HPDE6-E6E7 (cell line): Measurements from ENCODE around the gene PTPRR.
A peak's percentile ranks its signal among the peaks of the same experiment; 100 is the strongest.
"Not testable (repeated sequence)": the region's sequence is repeated elsewhere in the genome, so short reads cannot be mapped to it uniquely, and the experiment has no call there.

ENCODE experiments used
- DNase-seq: peaks from one replicate; pipeline ENCODE4 v3.0.0; 2011; ENCODE audit warnings: missing footprints; ENCODE audit errors: extremely low spot score

The PTPRR gene

GRCh38 chr12:70840656-70841350, 79.7 kb downstream of the PTPRR start:
- DNase-seq, result no peak

- no peak for DNase-seq
These were observed 81.0 kb downstream of the PTPRR start for GRCh38 chr12:70839544-70839943.

- no peak for DNase-seq
These were observed 82.4 kb downstream of the PTPRR start for GRCh38 chr12:70838127-70838526.

- DNase-seq, result no peak
These were observed 83.5 kb downstream of the PTPRR start for GRCh38 chr12:70837026-70837425.

GRCh38 chr12:70835948-70836347, 84.6 kb downstream of the PTPRR start:
- no peak for DNase-seq

- DNase-seq, result peak; percentile 28
These were observed 89.0 kb downstream of the PTPRR start for GRCh38 chr12:70831543-70831942.

GRCh38 chr12:70830221-70831061, 90.1 kb downstream of the PTPRR start:
- no peak for DNase-seq

- DNase-seq, result no peak
These were observed 91.5 kb downstream of the PTPRR start for GRCh38 chr12:70829070-70829469.

- no peak for DNase-seq
These were observed 92.2 kb downstream of the PTPRR start for GRCh38 chr12:70828351-70828750.

GRCh38 chr12:70826156-70826555, 94.4 kb downstream of the PTPRR start:
- DNase-seq, result no peak

GRCh38 chr12:70824511-70824910, 96.0 kb downstream of the PTPRR start:
- DNase-seq, result no peak

GRCh38 chr12:70823182-70823976, 97.2 kb downstream of the PTPRR start:
- no peak for DNase-seq

GRCh38 chr12:70822412-70822811, 98.1 kb downstream of the PTPRR start:
- DNase-seq, result no peak

GRCh38 chr12:70815971-70816391, 104.6 kb downstream of the PTPRR start:
- peak; percentile 16 for DNase-seq

- no peak for DNase-seq
These were observed 105.5 kb downstream of the PTPRR start for GRCh38 chr12:70815056-70815455.

GRCh38 chr12:70813559-70813958, 107.0 kb downstream of the PTPRR start:
- DNase-seq, result no peak

- DNase-seq, result no peak
These were observed 108.4 kb downstream of the PTPRR start for GRCh38 chr12:70812136-70812535.

- no peak for DNase-seq
These were observed 110.7 kb downstream of the PTPRR start for GRCh38 chr12:70809887-70810286.

GRCh38 chr12:70807993-70808392, 112.5 kb downstream of the PTPRR start:
- not testable (repeated sequence) for DNase-seq

- no peak for DNase-seq
These were observed 113.7 kb downstream of the PTPRR start for GRCh38 chr12:70806827-70807226.

GRCh38 chr12:70806043-70806442, 114.5 kb downstream of the PTPRR start:
- DNase-seq, result no peak
